Measurements from ENCODE around the gene NUP160.
"Not testable (repeated sequence)": the region's sequence is repeated elsewhere in the genome, so short reads cannot be mapped to it uniquely, and the experiment has no call there.

Gene NUP160

GRCh38 chr11:47870404-47870803 lies 22.3 kb upstream of the NUP160 start:
- peaks cover 4% of the 10 kb centered on the region for H3K9me3 Mint-ChIP-seq
- H3K27me3 Mint-ChIP-seq, result no peaks in the 10 kb centered on the region
- H3K36me3 Mint-ChIP-seq, result peaks cover 6% of the 10 kb centered on the region
- no peak for ATAC-seq
- peak overlapping the region; percentile 38 for H3K27ac Mint-ChIP-seq
- peaks cover 41% of the 10 kb centered on the region for H3K4me1 Mint-ChIP-seq
- H3K4me3 Mint-ChIP-seq, result no peak overlapping the region

- peak; percentile 41 for ATAC-seq
- Mint-ChIP-seq H3K9me3 (peaks cover 4% of the 10 kb centered on the region), H3K27ac (peak overlapping the region; percentile 52), H3K36me3 (peaks cover 6% of the 10 kb centered on the region), H3K4me1 (peaks cover 47% of the 10 kb centered on the region), H3K4me3 (no peak overlapping the region), H3K27me3 (no peaks in the 10 kb centered on the region)
Measured at GRCh38 chr11:47869544-47870393, 21.6 kb upstream of the NUP160 start.

- Mint-ChIP-seq H3K9me3 (peaks cover 4% of the 10 kb centered on the region), H3K4me1 (peaks cover 60% of the 10 kb centered on the region), H3K27ac (no peak overlapping the region), H3K36me3 (no peaks in the 10 kb centered on the region), H3K27me3 (no peaks in the 10 kb centered on the region), H3K4me3 (no peak overlapping the region)
- no peak for ATAC-seq
Measured at GRCh38 chr11:47867823-47868222, 19.7 kb upstream of the NUP160 start.

GRCh38 chr11:47866892-47867291 lies 18.7 kb upstream of the NUP160 start:
- H3K27ac Mint-ChIP-seq, ATAC-seq: not testable (repeated sequence)
- peaks cover 54% of the 10 kb centered on the region for H3K4me1 Mint-ChIP-seq

GRCh38 chr11:47864901-47865300 lies 16.8 kb upstream of the NUP160 start:
- no peaks in the 10 kb centered on the region for H3K27me3 Mint-ChIP-seq
- peak overlapping the region; percentile 50 for H3K4me3 Mint-ChIP-seq
- no peak for ATAC-seq
- peaks cover 4% of the 10 kb centered on the region for H3K9me3 Mint-ChIP-seq
- H3K36me3 Mint-ChIP-seq, result no peaks in the 10 kb centered on the region
- H3K4me1 Mint-ChIP-seq, result peaks cover 59% of the 10 kb centered on the region
- peak overlapping the region; percentile 55 for H3K27ac Mint-ChIP-seq

More at GRCh38 chr11:47866892-47867291, 18.7 kb upstream of the NUP160 start:
- H3K36me3 Mint-ChIP-seq, H3K27me3 Mint-ChIP-seq, H3K4me3 Mint-ChIP-seq, H3K9me3 Mint-ChIP-seq: not testable (repeated sequence)

- peak overlapping the region; percentile 2 for H3K4me3 Mint-ChIP-seq
- ATAC-seq, result no peak
Measured at GRCh38 chr11:47863898-47864430, 15.8 kb upstream of the NUP160 start.

GRCh38 chr11:47863189-47863897 lies 15.2 kb upstream of the NUP160 start:
- peaks cover 4% of the 10 kb centered on the region for H3K9me3 Mint-ChIP-seq
- H3K27ac Mint-ChIP-seq, result peak overlapping the region; percentile 63
- no peaks in the 10 kb centered on the region for H3K36me3 Mint-ChIP-seq
- H3K27me3 Mint-ChIP-seq, result no peaks in the 10 kb centered on the region
- peak; percentile 92 for ATAC-seq
- H3K4me1 Mint-ChIP-seq, result peaks cover 49% of the 10 kb centered on the region
- no peak overlapping the region for H3K4me3 Mint-ChIP-seq

More at GRCh38 chr11:47863898-47864430, 15.8 kb upstream of the NUP160 start:
- Mint-ChIP-seq H3K27ac (peak overlapping the region; percentile 63), H3K27me3 (no peaks in the 10 kb centered on the region), H3K4me1 (peaks cover 50% of the 10 kb centered on the region), H3K9me3 (peaks cover 4% of the 10 kb centered on the region), H3K36me3 (no peaks in the 10 kb centered on the region)

- peak; percentile 63 for ATAC-seq
- Mint-ChIP-seq H3K4me1 (peaks cover 57% of the 10 kb centered on the region), H3K36me3 (no peaks in the 10 kb centered on the region)
Measured at GRCh38 chr11:47861728-47862127, 13.6 kb upstream of the NUP160 start.

GRCh38 chr11:47860536-47860935 lies 12.4 kb upstream of the NUP160 start:
- Mint-ChIP-seq H3K36me3 (no peaks in the 10 kb centered on the region), H3K27ac (no peak overlapping the region), H3K9me3 (peaks cover 4% of the 10 kb centered on the region), H3K4me1 (peaks cover 65% of the 10 kb centered on the region), H3K4me3 (no peak overlapping the region), H3K27me3 (no peaks in the 10 kb centered on the region)
- ATAC-seq, result no peak

More at GRCh38 chr11:47861728-47862127, 13.6 kb upstream of the NUP160 start:
- peak overlapping the region; percentile 27 for H3K4me3 Mint-ChIP-seq
- H3K27ac Mint-ChIP-seq, result peak overlapping the region; percentile 60
- no peaks in the 10 kb centered on the region for H3K27me3 Mint-ChIP-seq
- H3K9me3 Mint-ChIP-seq, result peaks cover 4% of the 10 kb centered on the region

GRCh38 chr11:47857892-47858543 lies 9.9 kb upstream of the NUP160 start:
- peak; percentile 69 for ATAC-seq
- Mint-ChIP-seq H3K36me3 (no peaks in the 10 kb centered on the region), H3K27ac (peak overlapping the region; percentile 86), H3K27me3 (no peaks in the 10 kb centered on the region), H3K9me3 (no peaks in the 10 kb centered on the region), H3K4me3 (peak overlapping the region; percentile 37), H3K4me1 (peaks cover 57% of the 10 kb centered on the region)

- H3K9me3 Mint-ChIP-seq, result no peaks in the 10 kb centered on the region
- H3K27ac Mint-ChIP-seq, result peak overlapping the region; percentile 86
- ATAC-seq, result peak; percentile 74
- H3K36me3 Mint-ChIP-seq, result no peaks in the 10 kb centered on the region
- peak overlapping the region; percentile 37 for H3K4me3 Mint-ChIP-seq
- H3K27me3 Mint-ChIP-seq, result no peaks in the 10 kb centered on the region
- peaks cover 58% of the 10 kb centered on the region for H3K4me1 Mint-ChIP-seq
Measured at GRCh38 chr11:47857485-47857884, 9.3 kb upstream of the NUP160 start.

- Mint-ChIP-seq H3K4me3 (no peak overlapping the region), H3K4me1 (peaks cover 64% of the 10 kb centered on the region), H3K27me3 (no peaks in the 10 kb centered on the region), H3K36me3 (no peaks in the 10 kb centered on the region), H3K9me3 (no peaks in the 10 kb centered on the region), H3K27ac (peak overlapping the region; percentile 86)
- ATAC-seq, result no peak
Measured at GRCh38 chr11:47856186-47856585, 8.0 kb upstream of the NUP160 start.

GRCh38 chr11:47854667-47855066 lies 6.5 kb upstream of the NUP160 start:
- Mint-ChIP-seq H3K27ac (peak overlapping the region; percentile 57), H3K4me3 (no peak overlapping the region), H3K36me3 (no peaks in the 10 kb centered on the region), H3K9me3 (no peaks in the 10 kb centered on the region), H3K27me3 (no peaks in the 10 kb centered on the region), H3K4me1 (peaks cover 73% of the 10 kb centered on the region)
- ATAC-seq, result peak; percentile 74

- Mint-ChIP-seq H3K36me3 (no peaks in the 10 kb centered on the region), H3K9me3 (no peaks in the 10 kb centered on the region), H3K27ac (peak overlapping the region; percentile 97), H3K4me3 (no peak overlapping the region), H3K27me3 (no peaks in the 10 kb centered on the region), H3K4me1 (peaks cover 70% of the 10 kb centered on the region)
- ATAC-seq, result no peak
Measured at GRCh38 chr11:47852053-47852452, 3.9 kb upstream of the NUP160 start.

- Mint-ChIP-seq H3K4me3 (peak overlapping the region; percentile 8), H3K4me1 (peaks cover 76% of the 10 kb centered on the region)
Measured at GRCh38 chr11:47850337-47850736, 2.2 kb upstream of the NUP160 start.

More at GRCh38 chr11:47850337-47850736, 2.2 kb upstream of the NUP160 start:
- Mint-ChIP-seq H3K27ac (peak overlapping the region; percentile 97), H3K36me3 (peaks cover 10% of the 10 kb centered on the region), H3K27me3 (no peaks in the 10 kb centered on the region), H3K9me3 (no peaks in the 10 kb centered on the region)
- ATAC-seq, result peak; percentile 37

Data from stimulated activated memory B cell treated with anti-CD40 and anti-IgM and Interleukin-4, amounts not matched to agents 10 μg/mL and 1 μg/mL and 100 μg/mL, for 72 hours (primary cell).